Pulmonary artery endothelial cell (primary cell): ENCODE results near the gene CDC42EP2. TPM values are rescaled to one million over a fixed set of nuclear protein-coding genes. Genes with fewer than 3 reads are reported as not detected.

Source experiments
- DNase-seq: peaks from one replicate; pipeline ENCODE4 v3.0.0-alpha.2; 2011; ENCODE audit warnings: low read depth, low spot score
- total RNA-seq: library from RNA; depleted of rRNA; stranded (reverse); fragments of >200 nt; gene quantifications from 2 replicates; pipeline ENCODE4 v1.2.3, GENCODE V29; 2014

The CDC42EP2 gene, protein sequence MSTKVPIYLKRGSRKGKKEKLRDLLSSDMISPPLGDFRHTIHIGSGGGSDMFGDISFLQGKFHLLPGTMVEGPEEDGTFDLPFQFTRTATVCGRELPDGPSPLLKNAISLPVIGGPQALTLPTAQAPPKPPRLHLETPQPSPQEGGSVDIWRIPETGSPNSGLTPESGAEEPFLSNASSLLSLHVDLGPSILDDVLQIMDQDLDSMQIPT
- 19.5 and 22.5 TPM in 2 replicates for total RNA-seq

DNA sequence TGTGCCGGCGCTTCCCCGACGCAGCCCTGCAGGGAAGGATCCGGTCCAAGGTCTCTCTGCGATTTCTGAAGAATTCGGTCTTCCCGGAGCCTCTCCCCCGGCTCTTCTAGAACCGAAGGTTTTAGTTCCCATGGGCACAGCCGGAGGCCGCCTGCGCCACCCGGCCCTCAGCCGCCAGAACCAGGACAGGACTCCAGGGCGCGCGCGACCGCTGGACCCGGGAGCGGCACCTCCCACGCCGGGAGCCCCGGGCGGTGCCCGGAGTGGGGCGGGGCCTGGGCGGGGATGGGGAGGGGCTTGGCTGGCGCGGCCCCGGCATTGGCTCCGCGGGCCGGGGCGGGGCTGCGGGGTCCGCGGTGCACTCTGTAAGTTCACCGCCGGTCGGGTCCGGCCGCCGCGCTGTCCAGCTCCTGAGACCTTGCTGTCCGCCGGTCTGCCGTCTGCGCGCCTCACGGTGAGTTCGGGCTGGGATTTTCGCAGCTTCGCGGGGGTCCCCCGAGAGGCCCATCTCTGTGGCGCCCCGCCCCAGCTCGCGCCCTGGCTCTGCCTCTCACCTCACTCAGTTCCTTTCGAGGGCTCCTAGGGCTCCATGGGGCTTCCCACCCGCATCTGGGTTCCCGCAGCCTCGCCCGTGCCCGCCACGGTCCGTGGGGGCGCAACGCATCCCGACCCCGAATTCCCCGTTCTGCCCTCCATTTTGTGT lies at the start of gene CDC42EP2:
Gene CDC42EP2, plus strand, starts transcription at position 366 of the 703 bp plus-strand sequence. CDS start 6,033 bp downstream, outside the sequence.
- no peak for DNase-seq

DNA sequence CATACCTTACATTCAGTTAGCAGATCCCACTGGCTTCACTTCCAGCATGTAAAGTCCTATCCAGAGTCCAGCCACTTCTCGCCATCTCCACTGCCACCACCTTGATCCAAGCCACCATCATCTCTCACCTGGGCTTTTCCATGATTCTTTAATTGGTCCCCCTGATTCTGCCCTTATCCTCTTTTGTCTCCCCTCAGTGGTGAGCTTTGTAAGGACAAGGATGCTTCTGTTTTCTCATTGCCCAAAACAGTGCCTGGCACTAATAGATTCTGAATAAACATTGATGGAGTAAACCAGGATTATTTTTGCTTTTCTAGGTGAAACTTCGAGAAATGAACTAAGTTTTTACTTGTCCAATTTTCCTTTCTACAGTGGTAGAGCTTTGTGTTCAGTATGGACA lies 48.5 kb upstream of the CDC42EP2 start:
- DNase-seq: no peak

DNA sequence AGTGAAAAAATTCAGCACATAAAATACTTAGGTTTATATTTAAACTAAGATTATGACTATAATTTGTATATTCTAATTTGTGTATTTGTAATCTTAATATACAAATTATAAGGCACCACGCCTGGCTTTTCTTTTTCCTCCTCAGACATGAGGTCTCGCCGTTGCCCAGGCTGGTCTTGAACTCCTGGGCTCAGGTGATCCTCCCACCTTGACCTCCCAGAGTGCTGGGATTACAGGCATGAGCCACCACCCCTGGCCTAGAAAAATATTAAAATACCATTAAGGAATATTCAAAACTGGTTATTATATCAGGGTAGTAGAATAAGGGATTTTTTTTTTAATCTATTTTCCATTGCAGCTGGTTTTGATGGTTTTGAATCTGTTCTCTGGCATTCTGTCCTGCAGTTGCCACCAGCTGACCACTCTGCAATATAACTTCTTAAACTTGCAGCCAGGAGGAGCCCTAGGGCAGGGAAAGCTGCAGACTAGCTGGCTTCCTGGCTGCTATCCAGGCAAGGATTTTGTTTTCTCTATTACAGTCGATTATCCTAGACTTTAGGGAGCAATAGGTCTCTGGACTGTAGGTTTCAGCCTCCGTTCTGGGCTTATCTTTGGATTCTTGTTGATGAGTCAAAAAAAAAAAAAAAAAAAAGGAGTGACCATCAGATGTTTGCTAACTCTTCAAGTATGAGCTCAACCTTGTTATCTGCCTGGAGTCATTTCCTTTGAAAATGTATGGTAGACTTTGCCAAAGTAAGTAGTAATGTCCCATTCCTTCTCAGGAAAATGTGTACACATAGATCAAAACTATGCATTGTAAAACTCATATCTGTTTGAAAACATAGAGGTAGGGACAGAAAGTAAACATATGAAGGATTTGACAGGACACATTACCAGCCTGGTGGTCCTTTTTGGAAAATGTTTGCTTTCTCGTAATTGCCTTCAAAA lies 39.7 kb upstream of the CDC42EP2 start:
- DNase-seq: peak; percentile 93

DNA sequence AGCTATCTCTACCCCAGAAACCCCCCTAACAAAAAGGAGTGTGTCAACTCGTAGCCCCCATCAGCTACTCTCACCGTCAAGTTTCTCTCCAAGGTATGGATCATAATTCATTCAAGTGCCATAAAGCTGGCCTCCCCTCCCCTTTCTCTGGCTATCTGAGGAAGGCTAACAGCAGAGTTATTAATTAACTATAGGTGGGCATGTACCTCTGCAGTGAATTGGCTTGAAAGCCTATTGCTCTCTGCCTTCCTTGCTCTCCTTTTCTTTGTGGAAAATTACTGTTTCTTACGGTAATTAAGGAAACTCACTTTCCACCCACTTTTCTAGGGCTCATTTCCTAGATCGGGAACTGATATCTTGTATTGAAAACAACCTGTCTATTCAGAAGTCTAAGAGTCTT lies 38.8 kb upstream of the CDC42EP2 start:
- DNase-seq: no peak

DNA sequence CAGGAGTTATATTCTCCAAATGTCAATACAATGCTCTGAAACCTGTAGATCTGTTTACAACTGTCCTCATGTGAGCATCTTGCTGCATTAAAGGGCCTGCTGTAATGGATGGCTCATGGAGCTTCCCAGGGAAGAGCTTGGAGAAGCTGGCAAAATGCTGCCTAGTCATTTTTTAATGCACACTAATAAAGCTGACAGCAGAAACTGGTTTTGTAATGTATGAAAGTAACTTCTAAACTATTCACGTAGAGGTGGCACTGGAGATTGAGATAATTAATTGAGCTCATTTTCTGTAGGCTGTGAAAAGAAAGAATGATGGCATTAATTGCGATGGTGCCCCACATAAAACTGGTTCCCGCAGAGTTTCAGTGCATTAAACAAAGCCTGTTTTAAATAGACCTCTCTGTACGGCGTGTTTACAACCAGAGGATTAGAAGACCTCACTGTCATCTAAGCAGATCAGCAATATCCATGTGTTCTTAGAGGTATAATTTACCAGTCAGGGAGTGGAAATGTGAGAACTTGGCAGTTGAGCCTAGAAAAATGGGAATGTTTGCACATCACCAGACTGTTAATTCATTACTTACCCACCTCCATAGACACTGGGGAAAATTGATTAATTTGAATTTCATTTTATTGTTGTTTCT lies 36.9 kb upstream of the CDC42EP2 start:
- DNase-seq: no peak

DNA sequence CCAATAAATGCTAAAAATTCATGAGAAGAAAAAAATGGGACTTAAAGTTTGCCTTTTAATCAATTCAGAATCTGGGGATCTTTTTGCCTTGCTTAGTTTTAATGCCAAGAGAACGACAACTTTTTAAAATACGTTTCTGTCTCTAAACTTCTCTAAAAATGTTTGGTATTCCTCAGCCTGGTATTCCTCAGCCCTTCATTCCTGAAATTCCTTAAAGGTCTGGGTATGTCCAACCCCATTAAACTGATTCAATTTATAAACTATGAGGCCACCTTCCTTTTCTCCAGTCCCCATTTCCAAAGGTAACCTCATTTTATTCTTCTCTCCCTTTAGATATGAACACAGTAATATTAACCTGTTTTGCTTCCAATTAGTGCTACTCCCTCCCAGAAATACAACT lies 36.3 kb upstream of the CDC42EP2 start:
- no peak for DNase-seq

DNA sequence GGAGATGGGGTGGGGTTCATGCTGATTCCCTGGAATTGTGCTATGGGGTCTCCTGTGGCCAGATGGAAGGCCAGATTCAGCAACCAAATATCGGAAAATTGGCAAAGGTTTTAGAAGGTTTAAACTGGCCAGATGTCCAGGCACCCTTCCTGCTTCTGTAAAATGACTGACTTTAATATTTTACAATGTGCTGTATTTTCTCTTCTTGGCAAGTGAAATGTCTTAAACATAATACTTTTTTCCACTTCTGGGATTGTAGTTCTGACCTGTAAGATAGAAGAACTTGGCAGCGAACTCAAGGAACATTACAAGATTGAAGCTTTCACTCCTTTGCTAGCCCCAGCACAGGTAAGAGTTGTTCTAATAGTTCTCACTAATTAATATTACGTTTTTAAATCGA lies 35.4 kb upstream of the CDC42EP2 start:
- DNase-seq: no peak

DNA sequence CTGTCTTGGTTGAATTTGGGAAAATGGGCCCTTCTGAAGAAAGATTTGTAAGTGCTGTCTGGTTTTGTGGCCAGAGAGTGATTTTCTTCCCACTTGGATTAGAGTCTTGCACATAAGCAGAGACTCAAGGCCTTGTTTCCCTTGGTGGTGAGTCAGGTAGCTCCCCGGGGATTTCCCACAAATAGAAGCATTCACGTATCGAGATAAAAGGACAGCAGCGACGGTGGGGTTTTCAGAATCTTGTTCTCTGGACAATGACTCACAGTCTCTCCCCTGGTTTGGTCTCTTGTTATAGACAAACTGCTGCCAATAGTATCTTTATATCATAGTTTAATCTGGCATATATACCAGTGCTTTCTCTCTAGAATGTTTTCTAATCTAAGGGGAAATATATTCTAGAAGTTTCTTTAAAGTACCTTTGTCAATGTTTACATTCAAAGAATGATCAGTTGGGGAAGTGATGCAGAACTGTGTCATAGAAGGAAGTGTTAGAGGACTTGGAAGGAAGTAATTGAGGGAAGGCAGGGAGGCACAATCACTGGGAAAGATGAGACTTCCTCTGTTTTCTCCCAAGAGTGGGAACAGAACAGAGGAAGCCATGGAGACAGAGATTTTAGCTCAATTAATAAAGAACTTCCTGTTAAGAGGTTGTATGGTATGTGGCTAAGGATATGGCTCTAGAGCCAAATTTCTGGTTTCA lies 34.8 kb upstream of the CDC42EP2 start:
- DNase-seq: peak; percentile 82

DNA sequence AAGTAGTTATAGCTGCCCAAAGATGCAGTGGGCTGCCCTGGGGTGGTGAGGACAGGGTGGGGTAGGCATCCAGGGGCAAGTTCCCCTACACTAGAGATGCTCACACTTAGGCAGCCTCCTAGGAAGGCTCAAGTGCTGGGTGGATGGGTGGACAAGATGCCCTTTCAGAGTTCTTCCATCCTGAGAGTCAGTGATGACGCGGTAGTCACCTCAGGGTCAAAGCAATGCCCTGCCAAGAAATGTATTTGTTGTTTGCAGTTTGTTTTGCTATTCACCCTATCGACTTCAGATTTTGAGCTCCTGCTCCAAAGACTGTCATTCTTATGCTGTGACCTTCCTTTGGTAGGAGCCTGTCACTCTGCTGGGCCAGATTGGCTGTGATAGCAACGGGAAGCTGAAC lies 34.0 kb upstream of the CDC42EP2 start:
- no peak for DNase-seq

DNA sequence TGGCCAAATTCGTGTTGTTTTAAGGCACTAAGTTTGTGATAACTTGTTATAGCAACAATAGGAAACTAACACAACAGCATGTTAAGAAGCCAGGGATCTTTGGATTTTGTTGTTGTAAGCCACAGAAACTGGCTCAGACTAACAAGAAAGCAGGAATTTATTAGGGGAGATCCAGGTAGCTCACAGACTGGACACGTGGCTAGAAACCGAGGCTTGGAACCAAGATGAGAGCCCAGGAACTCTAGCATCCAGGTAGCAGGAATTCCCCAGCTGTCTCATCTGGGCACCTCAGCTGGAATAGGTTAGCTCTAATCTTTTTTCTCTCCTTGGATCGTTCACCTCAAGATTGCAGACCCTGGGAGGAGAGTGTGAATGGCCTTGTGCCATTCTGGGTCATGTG lies 28.0 kb upstream of the CDC42EP2 start:
- DNase-seq: no peak

DNA sequence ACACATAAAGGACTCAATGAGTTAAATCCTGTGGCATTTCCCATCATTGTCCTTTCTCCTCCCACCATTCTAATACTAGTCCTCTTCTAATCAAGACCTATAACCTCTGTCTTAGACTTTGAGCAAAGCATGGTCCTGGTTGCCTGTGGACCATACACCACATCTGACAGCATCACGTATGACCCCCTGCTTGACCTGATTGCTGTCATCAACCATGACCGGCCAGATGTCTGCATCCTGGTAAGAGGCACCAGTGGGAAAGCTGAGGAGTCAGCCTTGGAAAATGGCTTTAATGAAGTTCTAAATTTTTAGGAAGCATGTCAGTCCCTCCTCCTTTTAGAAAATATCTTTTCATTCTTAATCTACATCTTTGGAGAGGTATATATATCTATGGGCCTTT lies 27.1 kb upstream of the CDC42EP2 start:
- DNase-seq: no peak

DNA sequence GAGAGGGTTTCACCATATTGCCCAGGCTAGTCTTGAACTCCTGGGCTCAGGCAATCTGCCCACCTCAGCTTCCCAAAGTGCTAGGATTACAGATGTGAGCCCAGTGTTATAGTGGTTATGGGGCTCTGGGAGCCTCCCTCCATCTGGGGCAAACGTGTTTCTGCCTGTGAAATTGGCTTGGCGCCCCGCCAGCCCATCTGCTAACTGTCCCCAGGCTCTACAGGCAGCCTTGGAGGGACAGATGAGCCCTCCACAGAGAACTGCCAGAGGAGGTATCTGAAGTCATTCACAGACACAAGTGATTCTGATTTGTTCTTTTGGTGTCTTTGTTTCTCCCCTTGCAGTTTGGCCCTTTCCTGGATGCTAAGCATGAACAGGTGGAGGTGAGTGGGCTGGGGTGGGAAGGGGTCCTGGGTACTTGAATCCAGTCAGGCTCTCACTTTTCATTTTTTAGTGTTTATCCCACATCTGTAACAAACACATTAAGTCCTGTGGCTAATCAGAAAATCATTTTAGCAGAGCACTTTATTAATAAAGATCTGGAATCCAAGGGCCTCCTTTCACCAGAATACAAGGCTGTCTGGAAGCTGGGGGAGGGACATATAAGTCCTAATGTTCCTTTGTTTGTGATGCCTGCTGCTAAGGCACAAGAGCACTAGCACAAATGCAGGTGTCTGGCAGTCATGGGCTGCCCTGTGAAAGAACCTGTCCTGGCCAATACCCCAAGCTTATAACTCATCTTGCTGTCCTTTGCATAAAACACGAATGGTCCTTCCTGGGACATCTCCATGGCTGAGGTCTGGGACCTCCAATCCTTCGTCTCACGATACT lies 25.7 kb upstream of the CDC42EP2 start:
- no peak for DNase-seq

DNA sequence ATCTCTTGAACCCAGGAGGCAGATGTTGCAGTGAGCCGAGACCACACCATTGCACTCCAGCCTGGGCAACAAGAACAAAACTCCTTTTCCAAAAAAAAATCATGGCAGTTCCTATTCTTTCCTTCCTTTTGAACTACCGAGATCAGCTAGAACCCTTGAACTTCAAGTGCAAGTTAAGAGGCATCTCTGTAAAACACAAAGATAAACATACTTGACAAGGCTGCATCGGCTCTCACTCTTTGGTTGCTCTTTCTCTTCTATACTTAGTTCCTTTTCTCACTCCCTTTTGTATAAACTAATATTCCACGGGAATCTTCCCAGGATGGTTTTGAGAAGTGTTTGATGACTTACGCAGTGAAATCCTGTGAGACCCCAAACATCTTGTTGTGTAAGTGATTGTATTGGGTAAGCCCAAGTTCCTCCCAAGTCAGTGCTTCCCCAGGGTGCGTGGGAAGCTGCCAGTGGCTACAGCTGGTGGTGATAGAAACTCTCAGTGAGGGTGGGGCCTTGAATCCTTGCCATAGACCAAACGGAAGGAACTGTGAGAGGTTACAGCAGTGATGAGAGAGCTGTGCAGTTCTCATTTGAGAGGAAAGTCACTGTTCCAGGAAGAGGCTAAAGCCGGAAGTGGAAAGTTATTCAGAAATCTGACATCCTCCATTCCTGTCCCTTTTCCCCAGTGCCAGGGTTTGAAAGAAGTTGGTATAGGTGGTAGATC lies 24.1 kb upstream of the CDC42EP2 start:
- peak; percentile 64 for DNase-seq

DNA sequence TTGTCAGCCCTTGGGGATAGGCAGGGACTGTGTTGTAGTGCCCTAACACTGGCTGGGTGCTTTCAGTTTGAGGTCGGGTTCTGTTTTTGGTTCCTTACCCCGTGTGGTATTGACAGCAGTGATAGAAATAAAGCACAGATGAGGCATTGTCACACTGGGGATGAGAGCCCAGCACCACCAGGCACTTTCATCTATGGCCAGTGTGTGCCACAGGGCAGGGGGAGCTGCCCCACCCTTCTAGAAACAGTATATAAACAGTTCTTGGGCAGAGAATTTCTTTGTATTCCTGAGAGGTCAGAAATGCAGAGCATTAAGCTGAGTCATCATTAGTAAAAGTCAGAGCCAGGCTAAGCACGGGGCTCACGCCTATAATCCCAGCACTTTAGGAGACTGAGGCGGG lies 23.1 kb upstream of the CDC42EP2 start:
- no peak for DNase-seq

DNA sequence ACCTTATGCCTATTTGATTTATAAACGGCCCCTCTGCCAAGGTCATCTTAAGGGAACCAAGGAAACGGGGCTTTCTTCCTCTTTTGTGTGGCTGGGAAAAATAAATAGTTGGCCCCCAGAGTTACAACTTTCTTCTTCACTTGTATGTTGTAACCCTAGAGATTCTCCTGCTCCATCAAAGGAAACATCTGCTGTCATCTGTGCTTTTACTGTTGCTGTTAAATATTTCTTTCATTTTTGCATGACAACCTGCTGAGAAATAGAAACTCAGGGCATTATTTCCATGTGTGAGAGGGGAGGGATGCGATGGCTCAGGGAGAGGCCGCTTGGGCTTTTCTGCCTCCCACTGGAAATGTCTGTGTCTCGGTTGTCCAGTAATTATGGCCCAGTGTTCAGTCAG lies 21.8 kb upstream of the CDC42EP2 start:
- no peak for DNase-seq

DNA sequence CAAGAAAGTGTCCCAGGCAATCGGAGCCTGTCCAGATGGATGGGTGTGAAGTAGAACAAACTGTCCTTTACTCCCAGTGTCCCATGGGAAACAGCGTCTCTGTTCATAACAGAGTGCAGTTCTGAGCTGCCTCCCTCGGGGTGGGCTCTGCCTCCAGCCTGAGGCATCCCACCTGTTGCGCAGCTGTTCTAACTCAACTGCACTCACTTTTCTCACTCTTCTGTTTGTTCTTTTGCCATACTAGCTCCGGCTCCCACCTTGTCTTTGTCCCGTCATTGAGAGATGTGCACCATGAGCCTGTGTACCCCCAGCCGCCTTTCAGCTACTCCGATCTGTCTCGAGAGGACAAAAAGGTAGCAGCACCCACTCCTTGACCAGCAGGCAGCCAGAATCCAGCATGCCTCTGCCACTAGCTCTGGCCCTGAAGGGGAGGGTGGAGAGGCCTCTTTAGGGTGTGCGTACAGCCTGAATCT lies 20.7 kb upstream of the CDC42EP2 start:
- DNase-seq: no peak

DNA sequence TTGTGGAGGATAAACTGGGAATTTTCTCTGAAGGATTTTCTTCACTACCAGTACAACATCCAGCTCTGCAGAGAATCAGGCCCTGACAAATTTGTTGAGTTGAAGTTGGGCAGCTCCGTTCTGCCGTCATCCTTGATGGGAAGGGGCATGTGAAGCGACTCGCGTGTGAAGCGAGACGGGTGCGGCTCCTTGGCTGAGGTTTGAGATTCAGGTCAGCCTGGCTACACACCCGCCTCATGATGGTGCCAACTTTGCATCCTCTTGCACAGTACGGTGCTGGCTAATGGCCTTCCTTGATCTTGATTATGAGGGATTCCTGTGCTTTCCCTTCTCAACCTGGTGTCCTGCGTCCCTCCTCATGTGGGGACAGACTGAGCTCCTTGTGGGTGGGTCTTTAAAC lies 19.7 kb upstream of the CDC42EP2 start:
- DNase-seq: no peak

DNA sequence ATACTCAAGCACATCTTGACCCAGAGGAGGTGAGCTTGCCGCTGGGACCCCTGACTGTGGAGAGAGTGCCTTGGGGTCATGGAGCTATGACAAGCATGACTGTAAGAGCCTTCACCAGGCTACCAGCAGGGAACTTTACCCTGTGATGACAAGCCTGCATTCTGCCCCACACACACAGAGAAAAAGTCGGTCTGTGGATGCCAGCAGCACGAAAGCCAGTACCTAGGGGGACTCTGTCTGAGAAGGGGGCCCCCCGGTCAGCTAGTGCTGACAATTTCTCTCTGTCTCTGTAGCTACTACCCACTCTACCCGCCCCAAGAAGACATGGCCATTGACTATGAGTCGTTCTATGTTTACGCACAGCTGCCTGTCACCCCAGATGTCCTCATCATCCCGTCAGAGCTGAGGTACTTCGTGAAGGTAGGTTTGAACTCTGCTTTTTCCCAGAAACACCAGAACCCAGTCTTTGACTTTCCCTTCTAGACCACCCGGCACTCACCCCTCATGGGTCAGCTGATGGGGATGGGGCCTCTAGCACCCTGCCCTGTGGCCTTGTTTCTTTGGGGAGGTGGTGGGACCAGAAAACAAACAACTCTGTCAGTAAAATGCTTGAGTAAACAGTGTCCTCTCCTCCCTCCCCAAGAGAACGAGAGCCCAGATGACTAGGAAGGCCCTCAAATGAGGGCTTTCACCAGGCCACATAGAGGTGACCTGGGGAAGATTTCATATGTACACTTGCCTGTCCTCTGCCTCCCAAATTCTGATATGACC lies 18.9 kb upstream of the CDC42EP2 start:
- no peak for DNase-seq
